GM21381 (cell line): ENCODE data around the gene MCHR1.

Experiments
- ATAC-seq: cut with Tn5 transposase; IDR thresholded peaks from one replicate; pipeline ENCODE4 v1.9.1; 2021; ENCODE audit warnings: mild to moderate bottlenecking, moderate library complexity; ENCODE audit not compliant: unreplicated experiment

Gene MCHR1

GRCh38 chr22:40679249-40679963, at the start of gene MCHR1:
Gene MCHR1 (plus strand): TSS chr22:40679484. CDS start chr22:40679653, 169 bp downstream.
- no peak for ATAC-seq

- ATAC-seq = no peak
Measured at GRCh38 chr22:40631925-40632324, 47.4 kb upstream of the MCHR1 start.

- ATAC-seq = no peak
Measured at GRCh38 chr22:40633036-40633435, 46.2 kb upstream of the MCHR1 start.

DNA sequence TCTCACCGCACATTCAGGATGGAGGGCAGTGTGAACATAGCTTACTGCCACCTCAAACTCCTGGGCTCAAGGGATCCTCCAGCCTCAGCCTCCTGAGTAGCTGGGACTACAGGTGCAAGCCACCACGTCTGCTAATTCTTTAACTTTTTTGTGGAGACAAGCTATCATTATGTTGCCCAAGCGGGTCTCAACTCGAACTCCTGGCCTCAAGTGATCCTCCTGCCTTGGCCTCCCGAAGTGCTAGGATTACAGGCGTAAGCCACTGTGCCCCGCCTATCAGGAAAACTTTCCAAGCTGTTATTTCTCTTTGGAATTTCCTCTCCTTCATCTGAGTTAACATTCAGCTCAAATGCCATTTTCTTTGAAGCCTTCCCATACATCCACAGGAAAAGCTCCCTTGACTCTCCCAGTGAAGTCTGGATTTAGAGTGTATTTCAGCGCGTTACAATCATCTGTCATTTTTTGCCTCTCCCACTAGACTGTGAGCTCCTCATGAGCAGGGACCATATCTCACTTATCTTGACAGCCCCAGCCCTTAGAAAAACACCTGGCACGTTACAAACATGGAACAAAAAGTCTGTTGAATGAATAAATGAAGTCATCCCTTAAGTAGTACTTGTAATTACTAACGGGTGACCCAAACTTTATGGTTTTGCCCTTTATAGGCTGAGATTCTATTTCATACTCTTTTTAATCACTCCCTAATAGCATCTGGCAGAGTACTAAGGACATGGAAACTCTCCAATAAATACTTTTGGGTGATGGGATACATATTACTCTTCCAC, 45.0 kb upstream of the MCHR1 start:
- ATAC-seq = no peak

- ATAC-seq = no peak
Measured at GRCh38 chr22:40635043-40635939, 44.0 kb upstream of the MCHR1 start.

DNA sequence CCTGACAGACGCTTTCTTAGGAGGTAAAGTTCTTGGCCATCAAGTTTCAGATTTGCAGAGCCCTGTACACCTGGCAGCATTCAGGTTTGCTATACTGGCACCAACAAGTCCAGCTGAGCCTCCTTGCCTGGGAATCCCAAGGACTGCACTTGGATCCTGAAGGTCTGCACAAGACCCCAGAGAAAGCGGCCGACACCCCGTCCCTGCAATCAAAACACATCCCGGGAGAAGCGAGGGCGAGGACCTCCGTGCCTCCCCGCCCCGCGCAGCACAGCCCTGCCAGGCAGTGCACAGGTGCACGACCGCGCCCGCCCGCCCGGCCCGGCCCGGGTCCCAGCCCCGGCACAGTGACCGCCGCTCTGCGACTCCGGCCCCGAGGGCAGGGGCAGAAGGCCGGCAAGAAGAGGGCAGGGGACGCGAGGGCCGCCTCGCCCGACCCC, 43.3 kb upstream of the MCHR1 start:
- ATAC-seq = peak; percentile 12

DNA sequence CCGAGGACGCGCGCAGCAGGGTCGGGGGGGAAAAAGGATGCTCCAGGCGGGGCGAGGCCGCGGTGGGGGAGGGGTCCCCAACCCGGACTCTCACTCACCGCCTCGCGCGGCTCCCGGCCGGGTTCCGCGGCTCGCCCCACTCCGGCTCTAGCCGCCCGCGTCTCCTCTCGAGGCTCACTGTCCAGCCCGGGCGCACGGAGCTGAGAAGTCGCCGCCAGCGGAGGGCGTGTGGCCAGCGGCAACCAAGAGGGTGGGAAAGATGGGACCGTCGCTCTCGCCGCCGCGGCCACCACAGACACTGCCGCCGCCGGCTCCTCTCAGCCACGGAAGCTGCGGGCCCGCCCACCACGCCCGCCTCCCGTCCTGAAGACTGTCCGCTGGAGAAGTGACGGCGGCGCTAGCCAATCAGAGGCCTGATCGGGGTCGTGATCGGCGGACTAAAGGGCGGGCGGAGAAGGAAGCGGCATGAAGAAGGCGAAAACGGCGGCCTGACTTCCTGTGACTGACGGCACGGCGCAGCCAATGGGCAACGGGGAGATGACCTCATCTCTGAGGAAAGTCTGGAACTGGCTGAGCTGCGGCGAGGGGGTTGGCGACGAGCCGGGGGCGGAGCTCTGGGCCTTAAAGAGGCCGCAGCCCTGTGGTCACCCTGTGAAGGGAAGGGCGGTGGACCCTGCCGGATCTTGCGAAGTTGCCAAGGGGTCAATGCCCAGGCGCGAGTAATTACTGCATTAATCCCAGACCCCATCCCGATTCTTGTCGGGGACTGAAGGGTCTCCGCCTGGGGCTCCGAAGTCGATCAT, 42.7 kb upstream of the MCHR1 start, which contains the start of gene MRTFA:
Gene MRTFA, minus strand, starts transcription at position 340 of the 803 bp plus-strand sequence.
- ATAC-seq = peak; percentile 88

DNA sequence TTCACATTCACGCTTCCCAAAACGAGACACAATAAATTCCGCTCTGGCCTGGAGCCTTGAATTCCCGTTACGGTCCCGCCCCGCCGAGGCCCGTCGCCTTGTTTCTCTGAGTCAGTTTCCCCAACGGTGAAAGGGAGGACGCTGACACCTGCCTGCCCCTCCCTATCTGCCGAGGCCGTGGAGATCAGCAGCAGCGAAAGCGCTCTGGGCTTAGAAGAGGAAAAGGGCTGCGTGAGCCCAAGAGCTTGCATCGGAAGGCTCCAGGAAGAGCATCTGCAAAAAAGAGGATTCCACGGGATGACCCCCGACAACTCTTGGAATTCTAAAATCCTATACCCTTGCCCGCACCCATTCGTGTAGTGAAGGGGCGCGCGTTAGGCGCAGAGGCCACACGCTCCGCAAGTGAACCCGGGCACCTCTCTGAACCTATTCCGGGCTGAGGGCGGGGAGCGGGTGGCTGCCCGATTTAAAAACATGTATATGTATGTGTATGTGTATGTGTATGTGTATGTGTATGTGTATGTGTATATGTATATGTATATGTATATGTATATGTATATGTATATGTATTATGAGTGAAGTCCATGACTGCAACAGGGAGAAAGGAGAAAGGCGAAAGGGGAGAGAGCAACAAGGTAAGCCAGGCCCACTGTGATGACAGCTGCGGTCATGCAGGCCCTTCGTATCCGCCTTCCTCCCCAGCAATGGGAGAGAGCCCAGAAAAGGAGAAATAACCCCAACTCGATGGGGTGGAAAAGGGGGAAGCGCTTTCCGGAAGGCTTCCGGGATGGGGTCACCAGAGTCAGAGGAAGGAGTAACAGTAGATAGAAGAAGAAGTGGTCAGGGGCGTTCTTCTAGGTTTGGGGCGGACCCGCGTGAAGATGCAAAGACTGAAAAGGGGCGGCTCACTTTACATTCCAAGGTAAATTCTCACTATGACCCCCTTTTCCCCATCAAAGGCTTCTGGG, 41.8 kb upstream of the MCHR1 start:
- peak; percentile 2 for ATAC-seq

- no peak for ATAC-seq
Measured at GRCh38 chr22:40638261-40638660, 41.0 kb upstream of the MCHR1 start.

DNA sequence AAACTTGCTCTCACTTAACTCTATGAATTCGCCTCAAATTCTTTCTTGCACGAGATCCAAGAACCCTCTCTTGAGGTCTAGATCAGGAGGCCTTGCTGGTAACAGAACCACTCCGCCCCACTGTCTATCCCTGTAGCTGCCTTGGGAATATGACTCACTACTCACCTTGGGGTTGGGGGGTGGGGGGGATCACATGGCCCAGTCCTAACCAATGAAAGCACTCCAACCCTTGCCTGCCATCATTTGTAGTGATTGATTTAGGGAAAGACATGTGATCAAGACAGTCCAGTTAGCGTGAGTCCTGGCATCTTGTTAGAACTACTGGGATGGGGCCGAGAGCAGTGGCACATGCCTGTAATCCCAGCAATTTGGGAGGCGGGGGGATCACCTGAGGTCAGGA, 38.0 kb upstream of the MCHR1 start:
- ATAC-seq = no peak

- ATAC-seq = no peak
Measured at GRCh38 chr22:40642316-40642715, 37.0 kb upstream of the MCHR1 start.

DNA sequence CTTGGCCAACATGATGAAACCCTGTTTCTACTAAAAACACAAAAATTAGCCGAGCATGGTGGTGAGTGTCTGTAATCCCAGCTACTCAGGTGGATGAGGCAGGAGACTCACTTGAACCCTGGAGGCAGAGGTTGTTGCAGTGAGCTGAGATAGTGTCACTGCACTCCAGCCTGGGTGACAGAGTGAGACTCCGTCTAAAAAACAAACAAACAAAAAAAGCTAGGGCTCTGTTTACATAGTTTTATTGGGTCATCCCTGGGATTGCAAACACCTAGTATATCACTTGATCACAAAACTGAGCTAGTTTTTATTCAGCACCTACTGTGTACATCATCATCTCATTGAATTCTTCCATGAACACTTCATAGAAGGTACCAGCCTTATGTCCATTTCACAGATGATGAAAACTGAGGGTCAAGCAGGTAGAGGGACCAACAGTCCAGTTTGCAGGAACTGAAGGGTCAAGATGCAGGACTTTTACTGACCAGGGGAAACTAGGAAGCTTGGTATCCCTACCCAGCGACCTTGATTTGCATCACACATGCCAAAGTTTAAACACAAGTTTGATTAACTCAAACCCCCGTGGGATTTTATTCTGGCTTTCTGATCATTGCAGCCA, 33.6 kb upstream of the MCHR1 start:
- ATAC-seq = no peak

GRCh38 chr22:40648386-40648785, 30.9 kb upstream of the MCHR1 start:
- no peak for ATAC-seq

DNA sequence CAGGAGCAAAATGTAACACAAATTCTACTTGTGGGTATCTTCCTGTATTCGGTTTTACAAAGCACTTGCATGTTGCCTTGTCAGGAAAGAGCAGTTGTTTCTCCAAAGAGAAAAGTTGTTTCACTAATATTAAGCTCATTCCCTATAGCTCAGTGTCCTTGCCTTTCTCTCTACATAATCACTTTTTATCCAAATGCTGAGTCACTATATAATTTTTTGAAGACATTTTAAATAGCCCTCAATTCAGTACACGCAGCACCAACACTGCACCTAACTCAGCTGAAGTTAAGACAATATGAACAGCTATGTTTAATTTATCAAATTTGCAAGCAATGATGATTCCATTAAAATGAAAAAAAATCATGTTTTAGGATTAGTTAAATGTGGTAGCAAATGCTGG, 28.2 kb upstream of the MCHR1 start:
- no peak for ATAC-seq

GRCh38 chr22:40651563-40652501, 27.5 kb upstream of the MCHR1 start:
- no peak for ATAC-seq

- no peak for ATAC-seq
Measured at GRCh38 chr22:40653361-40653760, 25.9 kb upstream of the MCHR1 start.

GRCh38 chr22:40654522-40655167, 24.6 kb upstream of the MCHR1 start:
- no peak for ATAC-seq
